Fibroblast of peridontal ligament (primary cell): ENCODE measurements around the gene SLC4A11.

ENCODE experiments used
- DNase-seq: peaks from one replicate; pipeline ENCODE4 v3.0.0-alpha.2; 2010; ENCODE audit errors: extremely low read depth

Gene SLC4A11

GRCh38 chr20:3246682-3247081, 7.7 kb upstream of the SLC4A11 start:
- DNase-seq, result no peak

DNA sequence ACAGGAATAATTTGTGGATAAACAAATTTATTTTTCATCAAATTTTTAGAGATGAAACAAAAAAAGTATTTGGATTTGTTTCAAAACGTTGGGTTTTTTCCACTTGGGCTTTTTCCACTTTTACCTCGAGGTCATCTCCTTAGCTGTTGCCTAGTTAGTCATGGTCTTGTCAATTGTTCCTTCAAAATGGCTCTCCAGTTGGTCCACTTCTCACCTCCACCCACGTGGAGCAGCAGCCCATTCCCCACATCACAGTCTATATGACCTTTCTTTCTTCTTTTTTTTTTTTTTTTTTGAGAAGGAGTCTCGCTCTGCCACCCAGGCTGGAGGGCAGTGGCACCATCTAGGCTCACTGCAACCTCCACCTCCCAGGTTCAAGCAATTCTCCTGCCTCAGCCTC, 6.7 kb upstream of the SLC4A11 start:
- no peak for DNase-seq

DNA sequence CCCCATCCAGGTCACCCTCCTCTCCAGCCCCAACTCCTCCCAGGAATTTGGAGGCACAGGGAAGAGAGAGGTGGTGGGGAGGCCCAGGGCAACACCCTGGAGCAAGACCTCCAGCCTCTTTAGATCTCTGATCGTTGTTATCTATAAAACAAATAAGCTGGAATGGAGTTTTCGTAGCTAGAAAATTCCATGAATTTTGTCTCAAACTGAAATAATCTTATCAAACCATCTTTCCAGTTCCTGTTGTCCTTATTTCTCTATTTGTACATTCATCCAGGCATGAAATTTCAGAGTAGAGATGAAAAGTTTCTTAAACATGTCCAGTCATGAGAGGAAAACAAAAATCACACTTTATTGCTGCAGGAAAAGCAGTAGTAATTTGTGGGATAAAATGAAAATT, 6.2 kb upstream of the SLC4A11 start:
- no peak for DNase-seq

DNA sequence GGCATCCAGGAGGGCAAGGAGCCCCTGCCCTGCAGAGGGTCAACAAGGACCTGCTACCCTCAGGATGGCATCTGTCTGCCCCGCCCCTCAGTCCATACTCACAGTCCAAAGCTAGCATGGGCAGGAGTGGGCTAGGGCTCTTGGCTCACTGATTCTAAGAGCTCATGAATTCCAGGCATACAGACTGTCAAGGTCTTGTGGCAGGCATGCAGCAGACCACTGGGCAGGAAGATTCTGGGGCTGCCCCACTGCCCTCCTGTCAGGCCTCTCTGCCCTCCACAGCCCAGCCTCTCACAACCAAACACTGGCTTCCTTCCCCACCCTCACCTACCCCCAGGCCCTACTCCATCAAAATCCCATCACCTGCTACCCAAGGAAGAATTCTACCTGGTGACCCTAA, 5.6 kb upstream of the SLC4A11 start:
- DNase-seq, result no peak

GRCh38 chr20:3243718-3244358, 4.8 kb upstream of the SLC4A11 start:
- DNase-seq, result no peak

GRCh38 chr20:3242172-3242692, 3.2 kb upstream of the SLC4A11 start:
- no peak for DNase-seq

DNA sequence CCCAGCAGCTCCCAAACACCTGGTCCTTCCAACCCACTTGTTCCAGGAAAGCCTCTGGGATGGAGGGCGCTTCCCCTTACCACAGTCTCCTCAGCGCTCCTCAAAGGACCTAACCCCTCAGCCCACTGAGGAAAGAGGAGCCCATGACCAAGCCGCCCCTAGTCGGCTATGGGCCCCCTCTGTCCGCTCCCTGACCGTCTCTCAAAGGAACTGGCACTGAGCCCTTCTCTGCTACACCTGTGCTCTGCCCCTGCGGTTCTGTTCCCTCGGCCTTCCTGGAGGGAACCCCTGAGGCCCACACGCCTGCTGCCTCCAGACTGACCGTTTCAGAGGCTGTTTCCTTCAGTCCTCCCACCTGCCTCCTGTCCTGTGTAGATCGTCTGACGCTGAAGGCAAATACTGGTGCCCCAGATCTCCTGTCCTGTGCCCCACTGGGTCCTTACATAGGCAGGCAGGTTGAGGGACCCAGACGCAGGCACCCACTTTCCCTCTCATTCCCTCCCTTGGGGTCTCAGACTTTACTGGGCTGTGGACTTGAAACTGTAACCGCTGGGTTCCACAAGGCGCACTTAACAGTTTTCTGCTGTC, 1.9 kb upstream of the SLC4A11 start:
- no peak for DNase-seq

DNA sequence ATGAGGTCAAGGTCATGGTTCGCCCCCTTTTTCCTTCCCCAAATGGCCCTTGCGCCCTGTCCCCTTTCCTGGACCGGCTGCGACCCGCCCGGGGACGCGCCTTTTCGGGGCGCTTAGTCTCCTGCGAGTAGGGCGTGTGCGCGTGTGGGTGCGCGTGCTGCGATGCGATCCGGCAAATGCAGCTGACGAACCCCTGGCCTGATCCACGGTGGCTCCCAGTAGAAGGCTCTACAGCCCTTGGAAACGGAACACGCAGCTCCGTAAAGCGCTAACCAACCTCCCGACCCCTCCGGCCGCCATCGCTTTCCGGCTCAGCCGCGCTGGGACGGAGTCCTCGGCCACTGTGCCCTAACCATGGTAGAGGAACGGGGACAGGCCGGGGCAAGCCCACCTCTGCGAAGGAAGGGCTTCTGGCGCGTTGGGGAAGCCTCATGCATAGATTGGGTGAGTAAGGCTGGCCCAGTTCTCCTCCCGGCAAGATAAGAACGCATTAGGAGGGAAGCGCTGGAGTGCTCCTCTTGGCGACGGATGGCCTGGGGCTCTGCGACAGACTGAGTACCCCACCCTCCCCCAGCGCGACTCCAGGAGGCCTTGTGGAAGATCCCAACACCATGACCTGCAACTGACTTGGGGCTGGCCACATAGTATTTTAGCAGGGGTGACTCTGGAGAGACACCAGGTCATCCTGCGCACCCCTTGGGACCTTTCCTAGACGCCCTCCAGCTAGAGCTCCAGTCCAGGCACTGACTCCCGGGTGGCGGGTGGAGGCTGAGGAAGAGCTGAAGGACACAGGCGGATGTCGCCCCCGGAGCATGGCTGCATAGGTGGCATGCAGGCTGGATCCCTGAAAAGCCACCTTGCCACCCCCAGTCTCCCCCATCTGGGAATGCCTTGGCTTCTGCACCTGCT, 1.1 kb upstream of the SLC4A11 start:
- DNase-seq, result no peak

- no peak for DNase-seq
These were observed 369 bp downstream of the SLC4A11 start for GRCh38 chr20:3238616-3239025.

- no peak for DNase-seq
These were observed 903 bp downstream of the SLC4A11 start for GRCh38 chr20:3237958-3238615.

GRCh38 chr20:3237011-3237957, 1.7 kb downstream of the SLC4A11 start:
- no peak for DNase-seq

GRCh38 chr20:3235666-3236324, 3.2 kb downstream of the SLC4A11 start:
- no peak for DNase-seq

GRCh38 chr20:3233991-3234498, 4.9 kb downstream of the SLC4A11 start:
- no peak for DNase-seq

DNA sequence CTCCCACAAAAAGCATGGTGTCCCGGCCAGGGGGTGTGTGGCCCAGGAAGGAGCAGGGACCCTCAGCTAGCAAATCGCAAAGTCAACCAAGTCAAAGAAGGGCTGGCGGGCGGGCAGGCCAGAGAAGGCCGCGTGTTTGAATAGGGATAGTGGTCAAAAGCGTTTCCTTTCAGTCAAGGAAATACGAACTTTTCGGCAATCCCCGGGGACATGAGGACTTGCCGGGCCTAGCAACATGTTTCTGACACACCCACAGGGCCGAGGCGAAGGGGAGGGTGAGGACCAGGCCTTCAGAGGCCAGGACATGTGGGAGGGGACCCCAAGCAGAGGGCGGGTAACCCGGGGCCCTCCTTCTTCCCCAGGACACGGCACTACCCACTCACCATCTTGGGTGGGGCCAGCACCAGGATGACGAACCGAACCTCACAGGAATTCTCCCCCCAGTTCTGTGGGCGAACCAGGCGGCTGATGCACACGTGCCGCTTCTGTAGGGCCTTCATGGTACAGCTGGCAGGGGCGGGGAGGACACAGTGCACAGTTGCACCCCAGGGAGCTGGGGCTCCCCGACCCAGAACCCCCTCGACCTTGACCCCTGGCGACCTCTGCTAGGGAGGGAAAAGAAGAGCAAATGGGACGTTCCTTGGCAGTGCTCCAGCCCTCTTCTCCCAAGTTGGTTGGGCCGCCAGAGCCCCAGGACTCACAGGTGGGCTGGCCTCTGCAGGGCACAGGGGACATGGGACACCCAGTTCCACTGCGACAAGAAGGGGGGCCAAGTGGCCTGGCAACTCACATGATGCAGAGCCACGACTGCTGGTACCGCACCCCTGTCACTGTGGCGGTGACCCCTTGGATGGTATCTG, 5.6 kb downstream of the SLC4A11 start:
- DNase-seq, result no peak

DNA sequence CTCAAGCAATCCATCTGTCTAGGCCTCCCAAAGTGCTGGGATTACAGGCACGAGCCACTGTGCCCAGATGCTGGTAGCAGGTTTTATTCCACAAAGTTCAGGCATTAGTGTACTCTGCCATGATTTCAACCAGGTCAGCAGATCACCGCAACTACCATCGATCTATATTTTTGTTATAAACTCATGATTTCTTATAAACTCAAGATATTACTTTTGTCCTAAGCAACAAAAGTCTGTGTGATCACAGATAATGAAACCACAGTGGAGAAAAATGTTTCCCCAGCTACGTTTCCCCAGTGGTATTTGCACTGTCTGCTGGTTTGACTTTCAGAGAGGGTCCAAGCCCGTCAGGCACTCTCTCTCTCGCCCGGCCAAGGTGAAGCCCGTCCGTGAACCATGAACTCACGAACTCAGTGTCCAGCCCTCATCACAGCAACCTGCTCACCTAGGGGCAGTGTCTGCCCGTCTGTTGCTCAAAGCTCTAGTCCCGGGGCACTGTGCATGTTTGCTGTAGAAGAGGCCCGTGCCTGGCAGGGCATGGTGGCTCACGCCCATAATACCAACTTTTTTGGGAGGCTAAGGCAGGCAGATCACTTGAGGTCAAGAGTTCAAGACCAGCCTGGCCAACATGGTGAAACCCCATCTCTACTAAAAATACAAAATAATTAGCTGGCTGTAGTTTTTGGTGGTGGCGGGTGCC, 7.0 kb downstream of the SLC4A11 start:
- no peak for DNase-seq

DNA sequence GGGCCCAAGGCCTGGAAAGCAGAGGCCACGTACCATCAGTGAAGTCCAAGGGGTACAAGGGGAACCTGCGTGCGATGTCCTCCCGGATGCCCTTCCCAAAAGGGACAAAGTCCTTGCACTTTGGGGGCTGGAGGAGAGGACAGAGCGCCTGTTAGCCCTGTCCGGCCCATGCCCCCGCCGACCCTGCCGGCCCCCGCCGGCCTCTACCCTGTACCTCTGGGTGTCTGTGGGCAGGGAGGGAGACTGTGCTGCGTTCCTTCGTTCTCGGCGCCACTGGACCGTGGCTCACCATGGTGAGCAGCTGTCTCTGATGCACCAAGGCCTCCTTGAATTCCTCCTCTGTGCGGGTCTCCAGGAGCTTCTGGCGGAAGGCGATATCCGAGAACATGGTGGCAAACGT, 7.9 kb downstream of the SLC4A11 start:
- no peak for DNase-seq

- DNase-seq, result no peak
These were observed 9.2 kb downstream of the SLC4A11 start for GRCh38 chr20:3229798-3230197.

- DNase-seq, result no peak
These were observed 9.8 kb downstream of the SLC4A11 start for GRCh38 chr20:3229158-3229557.

GRCh38 chr20:3228750-3229032, 10.3 kb downstream of the SLC4A11 start:
- DNase-seq, result no peak
